ENCODE results near the gene PBX3. TPM values are rescaled to one million over a fixed set of nuclear protein-coding genes. Genes with fewer than 3 reads are reported as not detected.

PBX3 gene
- total RNA-seq, 2 donors from 2014 or later = 71.1 to 91.5 TPM

GRCh38 chr9:125985998-125986655 is 239.0 kb downstream of the PBX3 start:
- H3K36me3 ChIP-seq = no peaks in the 10 kb centered on the region
- no peaks in the 10 kb centered on the region for H3K9me3 ChIP-seq
- H3K4me3 ChIP-seq = no peak overlapping the region
- no peaks in the 10 kb centered on the region for H3K27me3 ChIP-seq
- no peak overlapping the region for H3K27ac ChIP-seq
- DNase-seq (ENCODE audit: low spot score) = no peak
- no peaks in the 10 kb centered on the region for H3K4me1 ChIP-seq
- no peak for TF ChIP-seq CTCF (IDR thresholded peaks at IDR 0.05)

GRCh38 chr9:125986966-125987365 is 239.8 kb downstream of the PBX3 start:
- DNase-seq (ENCODE audit: low spot score) = no peak
- TF ChIP-seq CTCF (IDR thresholded peaks at IDR 0.05) = no peak
- no peaks in the 10 kb centered on the region for H3K4me1 ChIP-seq
- no peaks in the 10 kb centered on the region for H3K9me3 ChIP-seq
- H3K27ac ChIP-seq = no peak overlapping the region
- H3K36me3 ChIP-seq = no peaks in the 10 kb centered on the region
- no peaks in the 10 kb centered on the region for H3K27me3 ChIP-seq
- H3K4me3 ChIP-seq = no peak overlapping the region

GRCh38 chr9:125987420-125987819 is 240.2 kb downstream of the PBX3 start:
- Histone ChIP-seq H3K4me3 (no peak overlapping the region), H3K36me3 (no peaks in the 10 kb centered on the region), H3K9me3 (no peaks in the 10 kb centered on the region), H3K4me1 (no peaks in the 10 kb centered on the region), H3K27ac (no peak overlapping the region), H3K27me3 (no peaks in the 10 kb centered on the region)
- TF ChIP-seq CTCF (IDR thresholded peaks at IDR 0.05) = no peak
- DNase-seq (ENCODE audit: low spot score) = no peak

GRCh38 chr9:125988479-125989050 is 241.4 kb downstream of the PBX3 start:
- DNase-seq (ENCODE audit: low spot score) = no peak
- Histone ChIP-seq H3K27me3 (no peaks in the 10 kb centered on the region), H3K36me3 (no peaks in the 10 kb centered on the region), H3K9me3 (no peaks in the 10 kb centered on the region), H3K4me1 (no peaks in the 10 kb centered on the region), H3K27ac (no peak overlapping the region), H3K4me3 (no peak overlapping the region)
- no peak for TF ChIP-seq CTCF (IDR thresholded peaks at IDR 0.05)

- no peaks in the 10 kb centered on the region for H3K27me3 ChIP-seq
- no peak overlapping the region for H3K4me3 ChIP-seq
- H3K36me3 ChIP-seq = no peaks in the 10 kb centered on the region
- H3K4me1 ChIP-seq = no peaks in the 10 kb centered on the region
- H3K9me3 ChIP-seq = no peaks in the 10 kb centered on the region
- no peak for TF ChIP-seq CTCF (IDR thresholded peaks at IDR 0.05)
- no peak for DNase-seq (ENCODE audit: low spot score)
- H3K27ac ChIP-seq = no peak overlapping the region
These were observed 241.9 kb downstream of the PBX3 start for GRCh38 chr9:125989090-125989501.
